H1 (cell line): Measurements from ENCODE around the gene SOX2. TPM values are rescaled to one million over a fixed set of nuclear protein-coding genes. Genes with fewer than 3 reads are reported as not detected.

Experiments used
- CTCF ChIA-PET: fragments of 300-600 bp; sonication (Branson Sonifier 250); formaldehyde crosslinking; loops from one replicate; lab custom pipeline; 2021; ENCODE audit not compliant: partially characterized antibody; lab: Charles Lee
- POLR2A ChIA-PET: fragments of 300-600 bp; sonication (Branson Sonifier 250); formaldehyde crosslinking; loops from one replicate; lab custom pipeline; 2021; ENCODE audit warnings: inconsistent platforms; ENCODE audit not compliant: partially characterized antibody; lab: Charles Lee
- DNase-seq, 2 experiments: peaks; one replicate each; pipeline versions ENCODE4 v3.0.0 to v3.0.0-alpha.2; 2010 to 2022; ENCODE audit warnings: low spot score in 2 of 2, low read depth in 1 of 2, mixed read lengths in 1 of 2
- FAIRE-seq: peaks from 2 replicates; lab custom pipeline; 2011; peaks lifted over from hg19 to GRCh38; lab: Jason Lieb, UNC
- H2AFZ ChIP-seq: 2 replicates; pipeline ENCODE4 v1.8.1; 2012; ENCODE audit warnings: low read length, inconsistent platforms
- H2AK5ac ChIP-seq: 2 replicates; pipeline ENCODE4 v1.6.1; 2013; ENCODE audit warnings: low read depth, low read length
- H2BK120ac ChIP-seq: replicated peaks from 2 replicates; pipeline ENCODE3; 2013; ENCODE audit warnings: low read depth, low read length, inconsistent platforms
- H2BK12ac ChIP-seq: 2 replicates; pipeline ENCODE4 v1.6.1; 2013; ENCODE audit warnings: low read depth, low read length
- H2BK15ac ChIP-seq: 2 replicates; pipeline ENCODE4 v1.6.1; 2013; ENCODE audit warnings: low read length
- H2BK20ac ChIP-seq: 2 replicates; pipeline ENCODE4 v1.6.1; 2013; ENCODE audit warnings: low read length
- H2BK5ac ChIP-seq: 2 replicates; pipeline ENCODE4 v1.6.1; 2013; ENCODE audit warnings: low read depth, low read length
- H3K14ac ChIP-seq: 2 replicates; pipeline ENCODE4 v1.6.1; 2013; ENCODE audit warnings: inconsistent platforms; ENCODE audit not compliant: insufficient read length
- H3K18ac ChIP-seq: 2 replicates; pipeline ENCODE4 v1.6.1; 2013; ENCODE audit warnings: low read length; ENCODE audit errors: extremely low read depth
- H3K23ac ChIP-seq: 2 replicates; pipeline ENCODE4 v1.6.1; 2013; ENCODE audit warnings: inconsistent platforms; ENCODE audit not compliant: insufficient read length
- H3K23me2 ChIP-seq: 2 replicates; pipeline ENCODE4 v1.6.1; 2013; ENCODE audit warnings: low read depth, low read length
- H3K27ac ChIP-seq: 2 replicates; pipeline ENCODE4 v1.6.1; 2011; ENCODE audit warnings: low read depth, low read length, inconsistent platforms
- H3K27me3 ChIP-seq, 4 experiments: replicated peaks in 1 of 4; 1 replicate in 1 of 4; 2 replicates in 3 of 4; pipeline versions ENCODE4 v1.6.1 to v1.8.1; 2011 to 2013; ENCODE audit warnings: low read length in 3 of 4, mild to moderate bottlenecking in 3 of 4, inconsistent platforms in 2 of 4, mixed read lengths in 2 of 4, moderate library complexity in 1 of 4; ENCODE audit not compliant: control insufficient read depth in 3 of 4, insufficient read depth in 3 of 4; ENCODE audit errors: extremely low read depth in 1 of 4
- H3K36me3 ChIP-seq, 4 experiments: 2 replicates each; pipeline versions ENCODE4 v1.6.1 to v1.8.1; 2011 to 2013; ENCODE audit warnings: mild to moderate bottlenecking in 4 of 4, low read length in 3 of 4, moderate library complexity in 2 of 4, control low read depth in 1 of 4, inconsistent platforms in 1 of 4; ENCODE audit not compliant: insufficient read depth in 4 of 4, control insufficient read depth in 2 of 4
- H3K4ac ChIP-seq: replicated peaks from 2 replicates; pipeline ENCODE3; 2013; ENCODE audit warnings: low read length, low read depth, mixed read lengths, inconsistent platforms; ENCODE audit not compliant: insufficient read length
- H3K4me1 ChIP-seq, 4 experiments: replicated peaks in 1 of 4; 1 replicate in 1 of 4; 2 replicates in 3 of 4; pipeline versions ENCODE4 v1.6.1 to v1.8.1; 2011 to 2013; ENCODE audit warnings: low read length in 3 of 4, inconsistent platforms in 2 of 4, mixed read lengths in 1 of 4; ENCODE audit not compliant: insufficient read depth in 4 of 4, control insufficient read depth in 3 of 4
- H3K4me2 ChIP-seq, 2 experiments: 2 replicates each; pipeline versions ENCODE4 v1.6.1 to v1.8.1; 2011 to 2013; ENCODE audit warnings: low read depth in 2 of 2, low read length in 2 of 2, control low read depth in 1 of 2, inconsistent platforms in 1 of 2, mild to moderate bottlenecking in 1 of 2; ENCODE audit not compliant: insufficient read depth in 1 of 2
- H3K4me3 ChIP-seq, 4 experiments: fragments of 200-600, 300-600 bp in 1 of 4; sonication (generic), shearing (Covaris generic), sonication (Bioruptor Twin) in 1 of 4; 2 replicates each; pipeline versions ENCODE4 v1.5.1 to v1.8.1; 2011 to 2016; ENCODE audit warnings: low read length in 4 of 4, low read depth in 3 of 4, control low read depth in 2 of 4, inconsistent platforms in 2 of 4, mild to moderate bottlenecking in 2 of 4, mixed read lengths in 1 of 4, moderate library complexity in 1 of 4; ENCODE audit not compliant: insufficient read depth in 2 of 4; ENCODE audit errors: extremely low read depth in 1 of 4
- H3K56ac ChIP-seq: replicated peaks from 2 replicates; pipeline ENCODE3; 2013; ENCODE audit warnings: low read depth, mild to moderate bottlenecking, mixed read lengths, low read length, inconsistent platforms; ENCODE audit not compliant: insufficient read length
- H3K79me1 ChIP-seq: 2 replicates; pipeline ENCODE4 v1.6.1; 2013; ENCODE audit warnings: low read depth, low read length, control low read depth
- H3K79me2 ChIP-seq, 2 experiments: 2 replicates each; pipeline versions ENCODE4 v1.6.1 to v1.8.1; 2012 to 2013; ENCODE audit warnings: low read length in 2 of 2, mild to moderate bottlenecking in 2 of 2, inconsistent platforms in 1 of 2; ENCODE audit not compliant: insufficient read depth in 2 of 2, control insufficient read depth in 1 of 2
- H3K9ac ChIP-seq, 4 experiments: replicated peaks in 1 of 4; 1 replicate in 1 of 4; 2 replicates in 3 of 4; pipeline versions ENCODE4 v1.6.1 to v1.8.1; 2011 to 2013; ENCODE audit warnings: low read depth in 3 of 4, low read length in 3 of 4, control low read depth in 2 of 4, mild to moderate bottlenecking in 2 of 4, moderate library complexity in 2 of 4, inconsistent platforms in 1 of 4; ENCODE audit errors: extremely low read depth in 1 of 4
- H3K9me3 ChIP-seq, 2 experiments: 2 replicates each; pipeline versions ENCODE4 v1.6.1 to v1.8.1; 2012 to 2013; ENCODE audit warnings: mild to moderate bottlenecking in 2 of 2, moderate library complexity in 2 of 2, control low read depth in 1 of 2, inconsistent platforms in 1 of 2, low read depth in 1 of 2, low read length in 1 of 2, mixed read lengths in 1 of 2; ENCODE audit not compliant: insufficient read depth in 2 of 2
- H4K20me1 ChIP-seq, 2 experiments: replicated peaks in 1 of 2; 2 replicates each; pipeline versions ENCODE3 to v1.8.1; 2011 to 2013; ENCODE audit warnings: inconsistent platforms in 2 of 2, low read length in 2 of 2, mild to moderate bottlenecking in 1 of 2; ENCODE audit not compliant: insufficient read depth in 2 of 2, control insufficient read depth in 1 of 2
- H4K5ac ChIP-seq: 2 replicates; pipeline ENCODE4 v1.6.1; 2013; ENCODE audit warnings: low read length, low read depth, mixed read lengths, inconsistent platforms; ENCODE audit not compliant: insufficient read length
- H4K8ac ChIP-seq: 2 replicates; pipeline ENCODE4 v1.8.0; 2013; ENCODE audit warnings: mild to moderate bottlenecking, moderate library complexity, low read length, inconsistent platforms; ENCODE audit not compliant: insufficient read depth; ENCODE audit errors: extremely low read depth
- H4K91ac ChIP-seq: replicated peaks from 2 replicates; pipeline ENCODE3; 2013; ENCODE audit warnings: low read length, mixed read lengths, inconsistent platforms; ENCODE audit not compliant: insufficient read length
- ATF3 ChIP-seq: IDR thresholded peaks from 2 replicates; pipeline ENCODE4 v1.6.1; 2011; ENCODE audit warnings: low read depth, mild to moderate bottlenecking, low read length; ENCODE audit not compliant: insufficient read depth
- GABPA ChIP-seq: IDR thresholded peaks from 2 replicates; pipeline ENCODE4 v1.6.1; 2011; ENCODE audit warnings: mild to moderate bottlenecking, low read length, moderate library complexity, borderline replicate concordance; ENCODE audit not compliant: insufficient read depth
- JUN ChIP-seq: IDR thresholded peaks from 2 replicates; pipeline ENCODE4 v1.6.1; 2011; ENCODE audit warnings: low read depth, mild to moderate bottlenecking, improper control_type of control experiment, low read length
- MAX ChIP-seq: IDR thresholded peaks from 2 replicates; pipeline ENCODE4 v1.6.1; 2012; ENCODE audit warnings: inconsistent platforms
- POLR2A ChIP-seq, 2 experiments: IDR thresholded peaks; 1 replicate in 1 of 2; 2 replicates in 1 of 2; pipeline ENCODE4 v1.6.1; 2011; ENCODE audit warnings: low read depth in 2 of 2, low read length in 2 of 2, mild to moderate bottlenecking in 2 of 2; ENCODE audit errors: control extremely low read depth in 1 of 2
- POU5F1 ChIP-seq: IDR thresholded peaks from 2 replicates; pipeline ENCODE4 v1.6.1; 2011; ENCODE audit warnings: low read depth, mild to moderate bottlenecking, low read length, moderate library complexity
- RFX5 ChIP-seq: IDR thresholded peaks from 2 replicates; pipeline ENCODE4 v1.6.1; 2011; ENCODE audit warnings: low read depth, low read length, improper control_type of control experiment, borderline replicate concordance
- SP1 ChIP-seq: IDR thresholded peaks from 2 replicates; pipeline ENCODE4 v1.6.1; 2011; ENCODE audit warnings: low read depth, low read length
- WGBS, 2 experiments: shearing (Covaris generic) in 1 of 2; methylation state at CpG; one replicate each; pipeline versions ENCODE4 v1.1.6 to v1.1.7; 2013 to 2015; ENCODE audit warnings: low lambda C conversion rate in 2 of 2, mixed read lengths in 2 of 2, inconsistent platforms in 1 of 2, low coverage in 1 of 2, missing lambda C conversion rate in 1 of 2; ENCODE audit not compliant: insufficient replicate concordance in 2 of 2, insufficient coverage in 1 of 2, insufficient read length in 1 of 2; ENCODE audit errors: extremely low coverage in 1 of 2, missing lambda C conversion rate in 1 of 2; 5-methylcytosine and 5-hydroxymethylcytosine counted together
- polyA plus RNA-seq, 7 experiments: library from polyadenylated mRNA; depleted of rRNA in 3 of 7; stranded (reverse) in 5 of 7; unstranded in 2 of 7; fragments of >200 nt in 5 of 7; fragments of 200-250 nt in 2 of 7; gene quantifications; 1 replicate in 5 of 7; 2 replicates in 1 of 7; 4 replicates in 1 of 7; pipeline versions ENCODE4 v1.2.1 to v1.2.3, GENCODE V29; 2011 to 2013; ENCODE audit warnings: missing spikeins in 2 of 7, mixed read lengths in 2 of 7
- total RNA-seq: library from RNA; stranded (reverse); fragmentation: NEBNext Ultra II Directional; extraction: Animal tissue kit (Norgen Biotek cat#: 25700); gene quantifications from 2 replicates; pipeline ENCODE4 v1.2.1, GENCODE V29; 2021

The SOX2 gene
- total and polyA plus RNA-seq, 2 of the 8 experiments (the other 6 are each of a cell fraction or from before 2014, with no cell fraction given), result 149 to 247 TPM

GRCh38 chr3:181718987-181719911 lies 7.5 kb downstream of the SOX2 start:
- Histone ChIP-seq H3K27me3 (peaks cover 5 to 10% (median 7%) of the 10 kb centered on the region in 4 experiments; a peak in 6 of 7 replicates), H3K4me2 (peak overlapping the region in 1 of 2 experiments; percentile 89; a peak in 2 of 4 replicates), H3K4me3 (peak overlapping the region in 2 of 4 experiments; percentile 6 to 95; a peak in 2 of 8 replicates), H3K27ac (no peak overlapping the region), H3K4me1 (peaks cover 15 to 33% (median 25%) of the 10 kb centered on the region in 4 experiments), H3K36me3 (peaks cover 0 to 51% (median 5%) of the 10 kb centered on the region in 4 experiments; a peak in 3 of 8 replicates), H3K9me3 (no peaks in the 10 kb centered on the region), H3K23me2 (peaks cover 2% of the 10 kb centered on the region), H3K79me1 (peaks cover 3% of the 10 kb centered on the region), H3K79me2 (peaks cover 0 to 77% of the 10 kb centered on the region in 2 experiments; a peak in 3 of 4 replicates), H4K5ac (no peak overlapping the region), H2AFZ (no peak overlapping the region), H2BK15ac (no peak overlapping the region), H3K4ac (no peak overlapping the region), H3K9ac (no peak overlapping the region), H3K23ac (no peak overlapping the region), H2BK12ac (peak overlapping the region; percentile 62; the same call in 1 of the 2 replicates), H3K18ac (peak overlapping the region; percentile 55), H4K20me1 (no peaks in the 10 kb centered on the region), H4K91ac (no peak overlapping the region), H4K8ac (peak overlapping the region; percentile 58; the same call in 1 of the 2 replicates), H2AK5ac (0 out of 2 replicates have a peak overlapping the region, but pooled peaks have one; percentile 34), H3K56ac (no peak overlapping the region), H2BK5ac (peak overlapping the region; percentile 29; the same call in 1 of the 2 replicates), H2BK20ac (no peak overlapping the region), H2BK120ac (no peak overlapping the region), H3K14ac (no peak overlapping the region)
- ChIA-PET CTCF (interaction anchor here (0.9 to 4.7 kb wide), 7 partner anchors 8 to 747 kb away, joined by 3 to 23 read pairs (median 3); no protein-coding TSS in a partner anchor), POLR2A (interaction anchor here (1.1 to 5.0 kb wide), 3 partner anchors 9 to 89 kb away, joined by 3 to 72 read pairs (median 5); no protein-coding TSS in a partner anchor)
- 80% methylated on average over 48 of the region's 48 CpGs; no CpG with 5 or more reads in 1 of the 2 experiments for WGBS, 2 experiments
- FAIRE-seq (no peak), DNase-seq (peak in 1 of 2 experiments; percentile 50)
- TF ChIP-seq RFX5, result no peak
- no peak for TF ChIP-seq GABPA
- TF ChIP-seq JUN, result no peak
- TF ChIP-seq ATF3, result no peak
- no peak for TF ChIP-seq MAX
- TF ChIP-seq POU5F1, result no peak
- TF ChIP-seq SP1, result no peak
- peak in 1 of 2 experiments; percentile 73; a peak in 2 of 3 replicates for TF ChIP-seq POLR2A (IDR thresholded peaks at IDR 0.05; ENCODE audit: control extremely low read depth in 1 of 2, low read depth in 2 of 2, low read length in 2 of 2)
